Stimulated activated CD4-positive, alpha-beta T cell treated with anti-CD3 and anti-CD28 coated beads, Interleukin-4, amount 100 ng/mL, for 4 hours (primary cell): Measurements from ENCODE around the gene BLOC1S3.
"Not testable (repeated sequence)": the region's sequence is repeated elsewhere in the genome, so short reads cannot be mapped to it uniquely, and the experiment has no call there.

ENCODE experiments used
- DNase-seq, 2 experiments: peaks; one replicate each; pipeline ENCODE4 v3.0.0-alpha.2; 2020

Gene BLOC1S3

GRCh38 chr19:45186509-45187334, 8.1 kb downstream of the BLOC1S3 start:
- DNase-seq = no peak

- DNase-seq = no peak
These were observed 9.0 kb downstream of the BLOC1S3 start for GRCh38 chr19:45187421-45188100.

GRCh38 chr19:45189971-45190370, 11.4 kb downstream of the BLOC1S3 start:
- no peak for DNase-seq

GRCh38 chr19:45191375-45191774, 12.8 kb downstream of the BLOC1S3 start:
- no peak for DNase-seq

GRCh38 chr19:45195764-45196163, 17.2 kb downstream of the BLOC1S3 start:
- no peak for DNase-seq

DNA sequence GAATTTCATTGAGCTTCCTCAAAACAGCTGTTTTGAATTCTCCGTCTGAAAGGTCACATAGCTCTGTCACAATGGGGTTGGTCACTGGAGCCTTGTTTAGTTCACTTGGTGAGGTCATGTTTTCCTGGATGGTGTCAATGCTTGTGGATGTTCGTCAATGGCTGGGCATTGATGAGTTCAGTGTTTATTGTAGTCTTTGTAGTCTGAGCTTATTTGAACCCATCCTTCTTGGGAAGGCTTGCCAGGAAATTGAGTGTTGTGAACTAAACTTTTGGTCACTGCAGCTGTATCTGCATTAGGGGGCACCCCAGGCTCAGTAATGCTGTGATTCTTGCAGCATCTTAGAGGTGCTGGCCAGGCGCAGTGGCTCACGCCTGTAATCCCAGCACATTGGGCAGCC, 22.0 kb downstream of the BLOC1S3 start:
- no peak for DNase-seq

DNA sequence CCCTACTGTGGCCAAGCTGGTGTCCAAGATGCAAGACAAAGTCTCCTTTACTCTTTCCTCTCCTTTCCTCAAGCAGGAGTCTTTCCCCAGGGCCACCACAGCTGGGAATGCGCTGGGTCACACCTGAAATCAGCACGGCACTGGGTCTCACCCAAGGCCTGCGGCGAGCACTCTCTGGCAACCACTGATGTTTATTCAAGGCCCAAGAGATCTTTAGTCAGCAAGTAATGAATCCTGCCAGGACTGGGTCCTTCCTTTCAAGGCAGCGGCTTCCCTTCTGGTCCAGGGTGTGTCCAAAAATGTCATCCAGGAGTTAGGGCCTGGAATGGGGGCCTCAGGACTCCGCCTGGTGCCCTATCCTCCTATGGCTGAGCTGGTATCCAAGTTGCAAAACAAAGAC, 24.1 kb downstream of the BLOC1S3 start:
- no peak for DNase-seq

DNA sequence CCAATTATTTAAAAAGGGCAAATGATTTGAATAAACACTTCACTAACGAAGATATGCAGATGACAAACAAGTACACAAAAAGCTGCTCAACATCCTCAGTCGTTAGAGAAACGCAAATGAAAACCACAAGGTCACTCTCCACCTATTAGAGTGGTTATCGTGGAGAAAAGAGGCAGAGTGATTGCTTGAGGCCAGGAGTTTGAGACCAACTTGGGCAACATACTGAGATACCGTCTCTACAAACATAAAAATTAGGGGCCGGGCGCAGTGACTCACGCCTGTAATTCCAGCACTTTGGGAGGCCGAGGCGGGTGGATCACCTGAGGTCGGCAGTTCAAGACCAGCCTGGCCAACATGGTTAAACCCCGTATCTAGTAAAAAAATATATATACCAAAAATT, 27.2 kb downstream of the BLOC1S3 start:
- DNase-seq = no peak

- DNase-seq = no peak
These were observed 27.7 kb downstream of the BLOC1S3 start for GRCh38 chr19:45206328-45206727.

DNA sequence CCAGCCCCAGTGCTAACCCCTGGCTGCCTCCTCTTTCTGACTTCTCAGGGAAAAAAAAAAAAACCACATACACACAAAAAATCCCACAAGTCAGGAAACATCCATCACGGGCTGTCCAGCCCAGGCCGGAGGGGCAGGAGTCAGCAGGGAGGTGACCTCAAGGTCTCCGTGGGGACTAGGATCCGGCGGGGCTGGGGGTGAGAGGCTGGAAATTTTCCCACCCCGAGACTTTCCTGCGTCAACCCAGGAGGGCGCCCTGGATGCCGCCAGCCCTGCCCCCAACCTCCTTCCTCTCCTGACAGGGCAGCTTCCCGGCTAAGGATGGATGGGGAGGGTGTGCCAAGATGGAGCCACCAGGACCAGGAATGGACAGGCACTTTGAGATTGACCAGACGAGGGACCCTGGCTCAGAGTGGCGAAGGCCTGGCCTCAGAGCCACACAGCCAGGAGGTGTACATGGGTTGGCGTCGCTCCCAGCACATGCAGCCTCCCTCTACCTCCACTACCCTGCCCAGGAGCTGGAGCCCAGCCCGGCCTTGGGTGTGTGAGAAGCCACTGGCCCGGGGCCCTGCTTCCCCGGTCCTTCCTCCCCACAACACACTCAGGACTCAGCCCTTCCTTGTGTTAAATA, 33.3 kb downstream of the BLOC1S3 start:
- no peak for DNase-seq

- DNase-seq = no peak
These were observed 34.4 kb downstream of the BLOC1S3 start for GRCh38 chr19:45213031-45213430.

- DNase-seq = no peak
These were observed 37.0 kb downstream of the BLOC1S3 start for GRCh38 chr19:45215391-45216191.

GRCh38 chr19:45216667-45217066, 38.1 kb downstream of the BLOC1S3 start:
- no peak for DNase-seq

DNA sequence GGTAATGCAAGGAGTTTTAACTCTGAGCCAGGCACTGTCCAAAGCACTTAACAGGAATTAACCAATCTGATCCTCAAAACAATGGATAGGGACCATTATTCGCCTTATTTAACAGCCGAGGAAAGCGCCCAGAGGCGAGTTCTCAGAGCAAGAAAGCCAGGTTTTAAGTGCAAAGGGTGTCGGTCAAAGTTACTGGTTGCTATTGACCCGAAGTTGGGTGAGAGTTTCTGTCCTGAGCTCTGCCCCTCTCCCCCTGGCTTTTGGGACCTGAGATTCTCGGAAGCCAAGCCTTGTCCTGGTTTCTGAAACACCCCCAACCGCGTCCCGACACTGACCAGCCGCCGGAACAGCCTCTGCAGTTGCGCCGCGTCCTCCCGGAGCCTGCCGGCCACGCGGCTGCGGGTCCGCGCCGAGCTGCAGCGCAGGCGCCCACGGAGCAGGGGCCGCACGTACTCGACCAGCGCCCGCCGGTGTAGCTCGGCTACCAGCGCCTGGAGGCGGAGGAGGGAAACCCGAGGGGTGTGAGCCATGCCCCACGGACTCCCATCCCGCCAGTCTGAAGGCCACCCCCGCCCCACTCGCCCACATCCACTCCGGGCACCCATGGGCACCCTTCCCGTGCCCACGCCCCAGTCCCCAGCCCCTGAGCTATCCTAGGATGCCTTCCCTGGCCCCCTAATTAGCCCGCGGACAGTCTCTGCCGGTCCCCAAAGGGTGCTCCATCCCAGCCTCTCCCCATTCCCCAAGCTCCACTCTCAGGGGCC, 38.8 kb downstream of the BLOC1S3 start:
- no peak for DNase-seq

DNA sequence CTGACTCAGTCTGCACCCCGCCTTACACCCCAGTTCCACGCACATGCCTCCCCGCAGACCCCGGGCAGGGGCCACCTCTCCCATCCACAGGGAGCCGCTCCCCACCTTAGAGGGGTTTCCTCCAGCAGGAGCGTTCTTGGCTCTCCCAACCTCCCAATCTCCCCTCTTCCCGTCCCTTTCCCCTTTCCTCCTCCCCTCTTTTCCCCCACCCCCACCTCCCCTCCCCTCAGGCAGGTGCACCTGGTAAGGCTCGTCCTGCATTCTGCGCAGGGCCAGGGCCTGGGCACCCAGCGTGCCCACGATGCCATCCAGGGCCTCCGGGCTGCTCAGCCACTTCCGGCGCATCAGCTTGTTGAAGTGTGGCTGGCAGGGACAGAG, 39.4 kb downstream of the BLOC1S3 start:
- DNase-seq = no peak

- no peak for DNase-seq
These were observed 39.8 kb downstream of the BLOC1S3 start for GRCh38 chr19:45218426-45218825.

DNA sequence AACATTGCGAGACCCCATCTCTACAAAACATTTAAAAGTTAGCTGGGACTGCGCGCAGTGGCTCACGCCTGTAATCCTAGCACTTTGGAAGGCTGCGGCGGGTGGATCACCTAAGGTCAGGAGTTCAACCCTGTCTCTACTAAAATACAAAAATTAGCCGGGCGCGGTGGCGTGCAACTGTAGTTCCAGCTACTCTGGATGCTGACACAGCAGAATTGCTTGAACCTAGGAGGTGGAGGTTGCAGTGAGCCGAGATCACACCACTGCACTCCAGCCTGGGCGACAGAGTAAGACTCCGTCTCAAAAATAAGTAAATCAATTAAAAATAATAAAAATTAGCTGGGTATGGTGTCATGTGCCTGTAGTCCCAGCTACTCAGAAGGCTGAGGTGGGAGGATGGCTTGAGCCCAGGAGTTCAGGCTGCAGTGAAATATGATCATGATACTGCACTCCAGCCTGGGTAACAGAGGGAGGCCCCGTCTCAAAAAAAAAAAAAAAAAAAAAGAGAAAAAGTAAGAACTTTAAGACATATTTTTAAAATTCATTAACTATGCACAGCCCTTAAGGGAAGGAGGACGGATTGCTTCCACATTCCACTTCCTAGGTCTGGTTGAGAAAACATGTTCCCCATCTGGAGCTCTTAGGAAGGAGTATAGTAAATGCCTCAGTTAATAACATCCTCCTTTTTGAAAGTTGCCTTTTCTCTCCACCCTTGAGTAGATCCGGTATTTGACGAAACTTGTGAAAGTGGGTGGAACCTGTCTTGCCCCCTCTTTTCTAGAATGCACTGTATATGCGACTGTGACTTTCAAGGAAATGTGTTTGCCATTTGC, 40.5 kb downstream of the BLOC1S3 start:
- DNase-seq = no peak

DNA sequence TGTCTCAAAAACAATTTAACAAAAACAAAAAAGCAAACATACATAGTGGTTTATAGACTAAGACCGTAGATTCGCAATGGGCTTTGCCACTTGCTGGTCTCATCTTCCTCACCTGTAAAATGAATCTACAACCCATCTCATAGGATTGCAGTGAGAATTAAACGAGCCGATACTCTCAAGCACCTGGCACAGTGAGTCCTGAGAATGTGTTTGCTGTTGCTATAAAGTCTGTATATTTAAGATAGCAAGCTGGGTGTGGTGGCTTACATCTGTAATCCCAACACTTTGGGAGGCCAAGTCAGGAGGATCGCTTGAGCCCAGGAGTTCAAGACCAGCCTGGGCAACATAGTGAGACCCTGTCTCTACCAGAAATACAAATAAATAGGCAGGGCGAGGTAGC, 44.1 kb downstream of the BLOC1S3 start:
- DNase-seq = no peak

DNA sequence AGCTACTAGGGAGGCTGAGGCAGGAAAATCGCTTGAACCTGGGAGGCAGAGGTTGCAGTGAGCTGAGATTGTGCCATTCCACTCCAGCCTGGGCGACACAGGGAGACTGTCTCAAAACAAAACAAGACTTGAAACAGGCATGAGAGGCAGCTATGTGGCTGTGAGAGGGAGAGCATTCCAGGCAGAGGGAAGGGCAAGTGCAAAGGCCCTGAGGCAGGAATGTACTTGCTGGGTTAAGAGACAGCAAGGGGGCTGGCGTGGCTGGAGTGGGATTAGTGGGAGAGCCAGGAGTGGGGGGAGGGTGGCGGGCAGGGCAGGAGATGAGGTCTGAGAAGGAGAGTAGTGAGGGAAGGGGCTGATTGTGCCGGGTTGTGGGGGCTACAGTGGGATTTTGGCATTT, 45.3 kb downstream of the BLOC1S3 start:
- DNase-seq = no peak

GRCh38 chr19:45224645-45225044, 46.1 kb downstream of the BLOC1S3 start:
- no peak for DNase-seq

- DNase-seq = not testable (repeated sequence)
These were observed 50.5 kb downstream of the BLOC1S3 start for GRCh38 chr19:45229056-45229455.
